Measurements from ENCODE around the gene INPP5K. TPM values are rescaled to one million over a fixed set of nuclear protein-coding genes. Genes with fewer than 3 reads are reported as not detected.

INPP5K gene
- total RNA-seq, 2 experiments from 2014 or later = 52.4 to 58.1 TPM

GRCh38 chr17:1557355-1558095 is 41.1 kb upstream of the INPP5K start:
- H3K27ac Mint-ChIP-seq = no peak overlapping the region
- no peaks in the 10 kb centered on the region for H3K9me3 Mint-ChIP-seq
- H3K27me3 Mint-ChIP-seq = no peaks in the 10 kb centered on the region
- H3K4me1 Mint-ChIP-seq = peaks cover 35% of the 10 kb centered on the region
- peaks cover 8% of the 10 kb centered on the region for H3K36me3 Mint-ChIP-seq (ENCODE audit: low read depth)
- CTCF ChIA-PET = no interaction called here
- DNase-seq = no peak
- H3K4me3 Mint-ChIP-seq = no peak overlapping the region
- POLR2A ChIA-PET = no interaction called here

- H3K4me1 Mint-ChIP-seq = peaks cover 26% of the 10 kb centered on the region
- POLR2A ChIA-PET = no interaction called here
These were observed 39.4 kb upstream of the INPP5K start for GRCh38 chr17:1555651-1556471.

DNA sequence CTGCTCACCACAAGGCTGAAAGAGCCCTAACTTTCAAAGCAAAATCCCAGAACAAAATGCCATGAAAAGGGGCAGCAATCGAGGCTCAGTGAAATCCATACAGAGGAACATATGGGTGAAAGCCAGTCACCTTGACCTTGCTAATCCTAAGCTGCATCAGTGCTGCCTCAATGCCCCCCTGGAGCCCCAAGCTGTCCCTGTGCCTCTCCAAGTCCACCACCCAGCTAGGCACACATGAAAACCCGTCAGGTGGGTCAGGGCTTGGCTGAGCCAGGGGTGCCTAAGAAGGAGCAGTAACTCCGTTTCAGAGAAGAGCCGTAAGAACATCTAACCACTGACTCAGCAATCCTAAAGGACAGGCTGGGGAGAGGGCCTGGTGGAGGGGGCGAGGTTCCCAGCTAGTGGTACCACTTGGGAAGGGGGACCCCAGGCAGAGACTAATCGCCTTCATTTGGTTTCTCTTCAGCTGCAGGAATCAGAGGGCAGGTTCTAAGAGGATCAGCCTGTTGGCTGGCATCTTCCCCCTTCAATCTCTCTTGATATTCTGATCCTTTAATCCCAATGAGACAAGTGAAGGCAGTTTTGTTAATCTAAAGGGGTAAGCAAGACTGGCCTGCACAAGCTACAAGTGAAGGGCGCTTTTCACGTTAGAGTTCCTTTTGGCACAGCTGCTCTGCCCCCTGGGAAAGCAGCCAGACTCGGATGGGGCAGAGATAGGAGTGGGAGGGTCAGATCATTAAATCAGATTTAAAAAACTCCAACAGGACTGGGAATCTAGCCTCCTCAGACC is 38.5 kb upstream of the INPP5K start:
- ChIA-PET CTCF (interaction anchor here (0.8 to 0.9 kb wide), 2 partner anchors 19 to 22 kb away, joined by 3 to 6 read pairs; no protein-coding TSS in a partner anchor), POLR2A (no interaction called here)
- no peaks in the 10 kb centered on the region for H3K9me3 Mint-ChIP-seq
- H3K27ac Mint-ChIP-seq = no peak overlapping the region
- no peak overlapping the region for H3K4me3 Mint-ChIP-seq
- H3K36me3 Mint-ChIP-seq (ENCODE audit: low read depth) = peaks cover 22% of the 10 kb centered on the region
- no peak for DNase-seq
- peaks cover 20% of the 10 kb centered on the region for H3K4me1 Mint-ChIP-seq
- H3K27me3 Mint-ChIP-seq = no peaks in the 10 kb centered on the region

More at GRCh38 chr17:1555651-1556471, 39.4 kb upstream of the INPP5K start:
- Mint-ChIP-seq H3K4me3 (no peak overlapping the region), H3K27ac (no peak overlapping the region), H3K36me3 (ENCODE audit: low read depth) (peaks cover 13% of the 10 kb centered on the region), H3K9me3 (no peaks in the 10 kb centered on the region), H3K27me3 (no peaks in the 10 kb centered on the region)
- CTCF ChIA-PET = no interaction called here
- DNase-seq = no peak

- no peak overlapping the region for H3K4me3 Mint-ChIP-seq
- H3K36me3 Mint-ChIP-seq (ENCODE audit: low read depth) = peaks cover 24% of the 10 kb centered on the region
- H3K9me3 Mint-ChIP-seq = no peaks in the 10 kb centered on the region
- H3K27me3 Mint-ChIP-seq = no peaks in the 10 kb centered on the region
- no peak overlapping the region for H3K27ac Mint-ChIP-seq
- POLR2A ChIA-PET = no interaction called here
- CTCF ChIA-PET = interaction anchor here (0.6 to 0.9 kb wide), 3 partner anchors 21 to 24 kb away, joined by 3 to 6 read pairs (median 4); no protein-coding TSS in a partner anchor
- peaks cover 14% of the 10 kb centered on the region for H3K4me1 Mint-ChIP-seq
- no peak for DNase-seq
These were observed 37.2 kb upstream of the INPP5K start for GRCh38 chr17:1553354-1554266.

DNA sequence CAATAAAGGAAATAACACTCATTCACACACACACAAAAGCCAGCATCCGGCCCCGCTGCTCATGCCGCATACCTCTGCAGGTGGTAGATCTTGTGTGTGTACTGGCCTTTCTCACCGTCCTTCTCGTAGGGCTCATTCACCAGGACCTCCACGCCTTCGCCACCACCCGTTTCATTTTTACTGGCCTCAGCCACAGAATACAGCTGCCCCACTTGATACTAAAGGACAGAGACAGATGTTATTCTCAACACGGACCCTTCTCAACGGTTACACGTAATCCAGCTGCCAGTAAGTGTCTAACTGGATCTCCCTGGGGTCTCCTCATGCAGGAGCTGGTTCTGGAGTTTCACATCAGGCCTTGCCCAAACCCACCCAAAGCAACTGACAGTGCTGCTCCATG is 36.5 kb upstream of the INPP5K start:
- no peak for DNase-seq
- H3K4me1 Mint-ChIP-seq = peaks cover 14% of the 10 kb centered on the region
- CTCF ChIA-PET = no interaction called here
- POLR2A ChIA-PET = interaction anchor here (1.6 kb wide), 1 partner anchor 8 kb away, joined by 4 read pairs; no protein-coding TSS in a partner anchor
- peaks cover 28% of the 10 kb centered on the region for H3K36me3 Mint-ChIP-seq (ENCODE audit: low read depth)
- no peak overlapping the region for H3K27ac Mint-ChIP-seq
- H3K9me3 Mint-ChIP-seq = no peaks in the 10 kb centered on the region
- no peak overlapping the region for H3K4me3 Mint-ChIP-seq
- no peaks in the 10 kb centered on the region for H3K27me3 Mint-ChIP-seq

- Mint-ChIP-seq H3K36me3 (ENCODE audit: low read depth) (peaks cover 24% of the 10 kb centered on the region), H3K27me3 (no peaks in the 10 kb centered on the region), H3K4me3 (no peak overlapping the region), H3K27ac (no peak overlapping the region), H3K4me1 (peaks cover 11% of the 10 kb centered on the region), H3K9me3 (no peaks in the 10 kb centered on the region)
- DNase-seq = no peak
- ChIA-PET CTCF (no interaction called here), POLR2A (interaction anchor here (1.6 kb wide), 1 partner anchor 10 kb away, joined by 4 read pairs; no protein-coding TSS in a partner anchor)
These were observed 35.3 kb upstream of the INPP5K start for GRCh38 chr17:1551741-1552140.

- ChIA-PET CTCF (no interaction called here), POLR2A (interaction anchor here (0.6 to 1.1 kb wide), 2 partner anchors 31 to 55 kb away, joined by 3 read pairs; partner anchors contain the start of gene INPP5K)
- peaks cover 23% of the 10 kb centered on the region for H3K36me3 Mint-ChIP-seq (ENCODE audit: low read depth)
- no peaks in the 10 kb centered on the region for H3K9me3 Mint-ChIP-seq
- no peak overlapping the region for H3K4me3 Mint-ChIP-seq
- peaks cover 2% of the 10 kb centered on the region for H3K4me1 Mint-ChIP-seq
- DNase-seq = no peak
- H3K27ac Mint-ChIP-seq = no peak overlapping the region
- no peaks in the 10 kb centered on the region for H3K27me3 Mint-ChIP-seq
These were observed 31.6 kb upstream of the INPP5K start for GRCh38 chr17:1548032-1548431.

- H3K4me3 Mint-ChIP-seq = no peak overlapping the region
- CTCF ChIA-PET = no interaction called here
- H3K9me3 Mint-ChIP-seq = no peaks in the 10 kb centered on the region
- DNase-seq = no peak
- POLR2A ChIA-PET = no interaction called here
- no peaks in the 10 kb centered on the region for H3K27me3 Mint-ChIP-seq
- peaks cover 21% of the 10 kb centered on the region for H3K36me3 Mint-ChIP-seq (ENCODE audit: low read depth)
- H3K27ac Mint-ChIP-seq = no peak overlapping the region
- peaks cover 4% of the 10 kb centered on the region for H3K4me1 Mint-ChIP-seq
These were observed 30.0 kb upstream of the INPP5K start for GRCh38 chr17:1546292-1546922.

- Mint-ChIP-seq H3K9me3 (no peaks in the 10 kb centered on the region), H3K27ac (no peak overlapping the region), H3K4me1 (peaks cover 5% of the 10 kb centered on the region), H3K27me3 (no peaks in the 10 kb centered on the region), H3K36me3 (ENCODE audit: low read depth) (peaks cover 15% of the 10 kb centered on the region), H3K4me3 (no peak overlapping the region)
- no peak for DNase-seq
- ChIA-PET CTCF (interaction anchor here (1.4 kb wide), 1 partner anchor 13 kb away, joined by 3 read pairs; no protein-coding TSS in a partner anchor), POLR2A (no interaction called here)
These were observed 29.2 kb upstream of the INPP5K start for GRCh38 chr17:1545618-1546017.

DNA sequence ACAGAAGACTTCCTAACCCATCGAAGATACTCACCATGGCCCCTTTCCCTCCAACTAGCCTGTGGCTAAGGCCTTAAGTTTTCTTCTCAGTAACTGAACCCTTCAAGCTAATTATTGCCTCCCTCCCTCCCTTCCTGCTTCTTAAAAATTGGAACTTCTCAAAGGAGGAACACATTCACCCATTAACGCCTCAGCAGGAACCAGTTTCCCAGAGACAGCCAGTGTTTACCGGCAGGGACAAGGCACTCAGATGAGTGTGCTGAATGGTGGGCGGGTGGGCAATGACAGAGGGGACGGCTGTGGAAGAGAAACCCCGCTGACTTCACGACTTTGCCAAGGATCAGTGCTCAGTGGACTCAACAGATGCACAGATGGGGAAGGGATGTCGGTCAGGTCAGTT is 25.9 kb upstream of the INPP5K start:
- no peak for DNase-seq
- Mint-ChIP-seq H3K27ac (no peak overlapping the region), H3K36me3 (ENCODE audit: low read depth) (peaks cover 12% of the 10 kb centered on the region), H3K9me3 (no peaks in the 10 kb centered on the region), H3K4me3 (no peak overlapping the region), H3K4me1 (peaks cover 5% of the 10 kb centered on the region), H3K27me3 (no peaks in the 10 kb centered on the region)
- ChIA-PET POLR2A (no interaction called here), CTCF (interaction anchor here (1.1 kb wide), 1 partner anchor 107 kb away, joined by 3 read pairs; the partner anchor contains the start of gene RILP)

DNA sequence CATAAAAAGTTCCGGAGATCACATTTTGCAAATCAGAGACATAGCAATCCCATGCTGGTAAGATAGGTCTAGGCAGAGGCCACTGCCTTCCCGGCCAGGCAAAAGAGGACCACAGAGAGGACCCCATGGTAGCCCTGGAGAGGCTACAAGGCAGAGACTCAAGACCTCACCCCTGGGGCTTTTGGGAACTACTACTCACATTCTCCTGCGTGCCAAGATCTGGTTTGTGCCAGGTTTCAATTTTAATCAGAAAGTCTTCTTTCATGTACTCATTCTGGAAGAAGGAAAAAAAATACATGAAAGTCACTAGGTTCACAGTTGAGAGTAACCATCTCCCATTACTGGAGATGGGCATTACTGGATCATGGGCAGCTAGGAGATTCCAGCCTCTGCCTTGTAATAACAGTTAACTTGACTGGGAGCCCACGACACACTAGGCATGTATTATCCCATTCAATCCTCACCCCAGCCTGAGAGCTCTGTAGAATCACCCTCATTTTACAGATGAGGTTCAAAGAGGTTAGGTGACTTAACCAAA is 25.0 kb upstream of the INPP5K start:
- Mint-ChIP-seq H3K27me3 (no peaks in the 10 kb centered on the region), H3K9me3 (no peaks in the 10 kb centered on the region), H3K27ac (no peak overlapping the region), H3K36me3 (ENCODE audit: low read depth) (peaks cover 9% of the 10 kb centered on the region), H3K4me1 (peaks cover 5% of the 10 kb centered on the region), H3K4me3 (no peak overlapping the region)
- ChIA-PET POLR2A (no interaction called here), CTCF (interaction anchor here (1.1 kb wide), 1 partner anchor 108 kb away, joined by 3 read pairs; the partner anchor contains the start of gene RILP)
- no peak for DNase-seq

All from activated CD4-positive, alpha-beta memory T cell treated with anti-CD3 and anti-CD28 coated beads, Interleukin-2, amount 10 ng/mL, durations not matched to agents 7 days and 5 days (primary cell).